ENCODE results near the gene UST.
"Not testable (repeated sequence)": the region's sequence is repeated elsewhere in the genome, so short reads cannot be mapped to it uniquely, and the experiment has no call there.

Gene UST

DNA sequence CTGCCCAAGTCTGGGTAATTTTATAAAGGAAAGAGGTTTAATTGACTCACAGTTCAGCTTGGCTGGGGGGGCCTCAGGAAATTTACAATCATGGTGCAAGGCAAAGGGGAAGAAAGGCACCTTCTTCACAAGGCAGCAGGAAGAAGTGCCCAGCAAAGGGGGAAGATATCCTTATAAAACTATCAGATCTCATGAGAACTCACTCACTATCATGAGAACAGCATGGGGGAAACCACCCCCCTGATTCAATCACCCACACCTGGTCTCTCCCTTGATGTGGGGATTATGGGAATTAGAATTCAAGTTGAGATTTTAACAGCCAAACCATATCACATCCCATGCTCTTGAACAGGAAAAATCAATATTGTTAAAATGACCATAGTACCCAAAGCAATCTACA is 355.5 kb downstream of the UST start:
- DNase-seq = no peak

DNA sequence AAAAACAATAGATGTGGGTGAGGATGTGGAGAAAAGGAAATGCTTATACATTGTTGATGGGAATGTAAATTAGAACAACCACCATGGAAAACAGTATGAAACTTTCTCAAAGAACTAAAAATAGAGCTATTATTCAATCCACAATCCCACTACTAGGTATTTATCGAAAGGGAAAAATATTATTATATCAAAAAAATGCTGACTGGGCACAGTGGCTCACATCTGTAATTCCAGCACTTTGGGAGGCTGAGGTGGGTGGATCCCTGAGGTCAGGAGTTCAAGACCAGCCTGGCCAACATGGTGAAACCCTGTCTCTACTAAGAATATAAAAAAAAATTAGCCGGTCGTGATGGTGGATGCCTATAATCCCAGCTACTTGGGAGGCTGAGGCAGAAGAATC is 357.1 kb downstream of the UST start:
- DNase-seq = not testable (repeated sequence)

DNA sequence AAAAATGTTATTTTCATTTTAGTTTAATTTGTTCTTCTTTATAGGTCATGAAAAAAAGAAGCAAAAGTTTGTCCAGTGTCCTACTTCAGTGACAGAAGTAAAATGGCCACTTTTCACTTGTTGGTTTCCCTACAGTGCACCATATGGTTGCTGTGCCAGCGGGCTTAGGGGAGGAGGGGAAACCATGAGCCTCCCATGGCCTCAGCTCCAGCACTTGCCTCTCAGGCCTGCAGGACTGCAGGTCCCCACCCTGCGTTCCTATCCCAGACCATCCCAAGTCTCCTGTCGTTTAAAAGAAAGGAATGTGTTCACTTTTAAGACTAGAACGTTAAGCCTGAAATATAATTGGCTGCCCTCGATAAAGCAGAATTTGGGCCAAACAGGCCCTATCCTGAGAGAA is 360.7 kb downstream of the UST start:
- DNase-seq = no peak

DNA sequence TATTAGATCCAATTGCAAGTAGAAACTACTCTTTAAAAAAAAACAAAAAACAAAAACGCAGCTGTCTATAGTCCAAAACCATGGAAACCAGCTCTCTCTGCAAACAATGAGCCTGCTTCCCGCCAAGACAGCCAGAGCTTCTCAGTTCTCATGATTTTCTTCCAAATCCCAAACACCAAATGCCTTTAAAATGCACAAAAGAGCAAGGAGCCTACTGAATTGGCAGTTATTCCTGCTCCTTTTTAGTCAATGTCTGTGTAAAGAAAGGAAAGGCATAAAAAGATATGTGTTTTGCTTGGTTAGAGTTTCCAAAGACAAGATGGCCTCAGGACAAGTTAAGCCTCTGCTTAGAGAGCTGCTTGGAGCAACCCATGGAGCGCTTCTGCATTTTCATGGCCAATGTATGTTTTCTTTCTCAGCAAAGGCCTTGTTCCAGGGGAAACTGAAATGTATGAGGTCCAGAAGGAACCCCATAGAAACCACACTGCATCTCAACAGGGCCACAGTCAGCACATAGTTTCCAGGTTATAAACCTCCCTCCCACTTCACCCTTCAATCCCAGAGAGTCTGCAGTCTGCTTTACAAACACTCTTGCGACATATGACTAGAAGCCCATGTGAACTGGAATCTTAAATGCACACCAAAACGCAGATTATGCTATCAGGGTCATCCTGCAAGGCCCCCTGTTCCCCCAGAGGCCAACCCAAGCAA is 361.4 kb downstream of the UST start:
- DNase-seq = no peak

DNA sequence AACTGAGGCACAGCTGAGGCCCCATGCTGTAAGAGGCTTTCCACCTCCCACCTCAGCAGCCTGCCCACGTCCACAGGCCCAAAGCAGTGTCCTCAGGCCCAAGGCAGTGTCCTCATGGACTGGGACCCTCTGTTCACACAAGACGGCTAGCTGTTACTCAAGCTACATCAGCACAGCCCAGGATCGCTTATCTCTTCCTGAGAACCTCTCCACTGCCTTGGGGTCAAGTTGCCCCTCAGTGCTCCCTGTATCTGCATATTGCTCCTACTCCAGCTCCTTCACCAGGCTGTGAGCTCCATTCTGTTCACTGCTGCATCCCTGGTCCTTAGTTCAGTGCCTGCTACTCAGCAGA is 361.9 kb downstream of the UST start:
- no peak for DNase-seq

DNA sequence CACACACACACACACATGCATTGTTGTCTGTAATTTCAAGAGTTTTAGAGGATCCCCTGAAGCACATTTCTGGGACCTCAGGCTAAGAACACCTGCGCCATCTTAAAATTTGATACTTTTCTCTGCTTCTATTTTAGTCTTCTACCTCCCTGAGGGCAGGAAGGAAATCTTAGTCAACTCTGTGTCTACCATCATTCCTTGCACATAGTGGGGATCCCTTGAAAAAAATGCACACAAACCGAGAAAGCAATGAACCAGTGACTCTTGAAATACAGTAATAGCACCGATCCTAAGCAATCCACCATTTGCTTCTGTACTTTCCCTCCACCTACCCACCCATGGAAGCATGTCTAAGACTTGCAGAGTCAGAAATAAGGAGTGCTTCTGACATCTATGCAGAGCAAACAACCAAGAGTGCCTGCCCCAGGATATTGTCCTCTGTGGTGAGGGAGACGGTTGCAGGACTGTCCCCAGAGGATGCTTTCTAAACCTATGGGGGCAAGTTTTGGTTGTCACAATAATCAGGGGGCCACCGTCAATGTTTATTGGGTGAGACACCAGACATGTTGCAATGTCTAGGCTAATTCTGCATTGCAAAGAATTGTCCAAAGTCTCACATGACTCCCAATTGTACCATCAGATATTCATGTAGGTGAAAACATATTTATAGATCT is 362.7 kb downstream of the UST start:
- no peak for DNase-seq

GRCh38 chr6:149111556-149112115 is 364.8 kb downstream of the UST start:
- DNase-seq = no peak

DNA sequence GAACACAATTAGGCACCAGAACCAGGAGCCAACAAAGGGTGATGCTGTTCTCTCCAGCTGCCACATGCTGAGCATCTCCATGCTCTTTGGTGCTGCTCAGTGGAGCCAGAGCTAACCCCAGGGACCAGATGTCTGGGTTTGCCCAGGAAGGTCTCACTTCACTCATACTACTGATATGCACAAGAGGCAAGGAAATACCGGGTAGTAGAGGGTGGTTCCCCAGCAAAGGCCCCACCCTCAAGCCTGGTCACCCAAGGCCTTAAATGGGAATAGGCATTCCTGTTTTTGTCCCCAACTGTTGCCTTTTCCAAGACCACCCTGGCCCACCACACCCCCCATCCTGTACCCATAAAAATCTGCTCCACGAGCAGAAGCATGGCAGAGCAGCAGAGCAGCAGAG is 366.1 kb downstream of the UST start:
- DNase-seq = no peak

DNA sequence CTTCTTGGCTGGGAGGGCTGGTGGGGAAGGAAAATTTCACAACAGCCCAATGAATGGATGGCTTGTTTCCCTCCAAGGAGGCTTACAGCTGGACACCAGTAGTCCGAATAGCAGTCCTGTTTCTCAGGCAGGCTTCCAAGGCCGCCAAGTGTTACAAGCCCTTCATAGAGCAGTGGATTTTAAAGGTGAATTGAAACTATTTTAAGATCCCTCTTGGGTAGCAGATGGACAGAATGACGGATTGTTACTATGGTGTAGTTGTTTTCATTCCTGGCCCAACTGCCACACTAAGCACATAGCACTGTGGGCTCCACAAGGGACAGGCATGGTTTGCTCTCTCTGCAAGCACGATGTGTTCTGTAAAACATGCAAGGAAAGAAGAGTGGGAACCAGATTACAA is 367.3 kb downstream of the UST start:
- peak; percentile 18 for DNase-seq

DNA sequence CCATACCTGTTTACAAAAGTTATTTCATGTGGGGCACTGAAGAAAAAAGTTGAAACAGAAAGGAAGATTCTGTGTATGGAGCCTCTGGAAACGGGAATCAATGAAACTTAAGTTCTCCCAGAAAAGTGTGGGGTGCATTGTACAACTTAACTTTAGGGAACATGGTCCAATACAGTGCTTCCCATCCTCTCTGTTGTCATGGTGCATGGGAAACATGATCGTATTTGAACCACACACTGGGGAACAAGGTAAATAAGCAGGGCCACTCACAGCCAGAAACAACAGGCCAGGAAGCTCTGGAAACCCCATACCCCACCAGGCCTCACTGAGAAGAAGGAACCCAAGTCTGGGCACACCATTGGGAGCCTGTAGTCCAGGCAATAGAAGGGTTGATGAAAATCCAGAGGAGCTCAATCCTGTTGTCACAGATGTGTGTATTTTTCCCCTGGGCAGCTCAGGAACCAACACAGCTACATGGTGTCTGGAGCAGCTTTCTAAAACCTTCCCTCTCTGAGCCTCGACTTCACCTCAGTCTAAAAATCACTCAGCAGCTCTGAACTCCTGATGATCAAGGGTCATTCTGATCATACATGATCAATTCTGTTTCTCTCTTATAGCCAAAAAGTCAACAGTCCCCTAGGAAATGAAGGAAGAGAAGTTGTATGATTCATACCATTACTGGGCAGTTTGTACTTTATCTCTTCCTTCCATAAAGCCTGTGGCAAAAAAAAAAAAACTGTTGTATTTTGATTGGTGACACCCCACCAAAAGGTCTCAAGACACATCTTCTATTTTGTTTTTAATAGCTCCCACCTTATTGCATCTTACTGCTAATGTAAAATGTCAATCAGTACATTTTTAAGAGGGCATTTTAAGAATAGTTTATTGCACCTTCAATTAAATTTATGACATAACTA is 372.2 kb downstream of the UST start:
- no peak for DNase-seq

GRCh38 chr6:149122850-149123821 is 376.3 kb downstream of the UST start:
- no peak for DNase-seq

DNA sequence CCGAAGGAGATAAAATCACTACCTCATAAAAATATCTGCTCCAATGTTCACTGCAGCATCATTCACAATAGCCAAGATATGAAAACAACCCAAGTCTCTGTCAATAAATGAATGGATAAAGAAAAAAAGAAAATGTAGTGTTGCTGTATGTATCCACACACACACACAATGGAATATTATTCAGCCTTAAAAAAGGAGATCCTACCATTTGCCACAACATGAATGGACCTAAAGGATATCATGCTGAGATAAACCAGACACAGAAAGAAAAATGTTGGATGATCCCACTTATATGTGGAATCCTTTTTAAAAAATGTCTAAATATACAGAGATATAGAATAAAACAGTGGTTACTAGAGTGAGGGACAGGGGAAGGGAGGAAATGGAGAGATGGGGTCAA is 378.5 kb downstream of the UST start:
- DNase-seq = no peak
